Measurements from ENCODE around the gene CREB5. TPM values are rescaled to one million over a fixed set of nuclear protein-coding genes. Genes with fewer than 3 reads are reported as not detected.

The CREB5 gene
- polyA plus RNA-seq, 1 experiment = 3.9 TPM

DNA sequence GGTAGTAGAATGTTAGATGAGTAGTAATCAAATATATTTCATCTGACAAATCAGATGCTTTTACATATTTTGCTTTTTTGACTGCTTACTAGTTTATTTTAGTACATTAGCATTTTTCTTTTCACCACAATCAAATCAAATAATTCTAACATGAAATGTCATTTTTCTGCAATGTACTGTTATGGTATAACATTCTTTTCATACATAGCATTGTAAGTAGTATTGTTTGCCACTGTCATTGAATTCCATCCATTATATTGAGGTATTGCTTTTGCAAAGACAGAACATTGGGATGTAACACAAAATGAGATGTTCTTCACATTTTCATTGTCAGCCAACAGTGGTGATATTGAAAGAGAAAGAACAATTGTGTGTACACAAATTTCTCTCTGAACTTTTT, 438.4 kb downstream of the CREB5 start:
- no peak for DNase-seq (ENCODE audit: low read depth)
- Histone ChIP-seq H3K4me3 (ENCODE audit: low read depth, low read length) (no peak overlapping the region), H3K27me3 (ENCODE audit: control insufficient read depth, insufficient read depth, low read length) (peaks cover 5% of the 10 kb centered on the region; the same call in 1 of the 2 replicates), H3K36me3 (ENCODE audit: control insufficient read depth, insufficient read depth, low read length) (no peaks in the 10 kb centered on the region)
- ChIA-PET CTCF (interaction anchor here (2.0 kb wide), 1 partner anchor 10 kb away, joined by 9 read pairs; no protein-coding TSS in a partner anchor), POLR2A (no interaction called here)
- TF ChIP-seq, protein P1, sequence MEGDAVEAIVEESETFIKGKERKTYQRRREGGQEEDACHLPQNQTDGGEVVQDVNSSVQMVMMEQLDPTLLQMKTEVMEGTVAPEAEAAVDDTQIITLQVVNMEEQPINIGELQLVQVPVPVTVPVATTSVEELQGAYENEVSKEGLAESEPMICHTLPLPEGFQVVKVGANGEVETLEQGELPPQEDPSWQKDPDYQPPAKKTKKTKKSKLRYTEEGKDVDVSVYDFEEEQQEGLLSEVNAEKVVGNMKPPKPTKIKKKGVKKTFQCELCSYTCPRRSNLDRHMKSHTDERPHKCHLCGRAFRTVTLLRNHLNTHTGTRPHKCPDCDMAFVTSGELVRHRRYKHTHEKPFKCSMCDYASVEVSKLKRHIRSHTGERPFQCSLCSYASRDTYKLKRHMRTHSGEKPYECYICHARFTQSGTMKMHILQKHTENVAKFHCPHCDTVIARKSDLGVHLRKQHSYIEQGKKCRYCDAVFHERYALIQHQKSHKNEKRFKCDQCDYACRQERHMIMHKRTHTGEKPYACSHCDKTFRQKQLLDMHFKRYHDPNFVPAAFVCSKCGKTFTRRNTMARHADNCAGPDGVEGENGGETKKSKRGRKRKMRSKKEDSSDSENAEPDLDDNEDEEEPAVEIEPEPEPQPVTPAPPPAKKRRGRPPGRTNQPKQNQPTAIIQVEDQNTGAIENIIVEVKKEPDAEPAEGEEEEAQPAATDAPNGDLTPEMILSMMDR (IDR thresholded peaks at IDR 0.05; ENCODE audit: insufficient read depth, low read depth, low read length) = no peak

DNA sequence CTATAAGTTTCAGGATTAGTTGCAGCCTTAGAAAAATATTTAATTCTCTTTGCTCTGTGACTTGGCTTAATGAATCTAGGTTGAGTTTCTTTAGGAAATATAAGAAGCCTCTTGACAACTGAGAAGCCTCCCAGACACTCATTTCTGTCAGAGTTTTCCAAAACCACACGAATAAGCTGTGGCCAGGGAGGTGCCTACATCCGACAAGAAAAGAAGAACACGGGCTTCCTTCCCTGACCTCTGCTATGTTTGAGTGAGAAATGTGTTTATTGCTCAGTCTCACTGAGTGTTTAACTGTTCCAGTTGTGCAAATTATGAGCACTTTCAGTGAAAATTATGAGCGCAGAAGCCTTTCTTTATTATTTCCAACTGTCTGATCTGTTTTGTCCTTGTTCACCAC, 440.8 kb downstream of the CREB5 start:
- Histone ChIP-seq H3K36me3 (ENCODE audit: control insufficient read depth, insufficient read depth, low read length) (no peaks in the 10 kb centered on the region), H3K4me3 (ENCODE audit: low read depth, low read length) (no peak overlapping the region), H3K27me3 (ENCODE audit: control insufficient read depth, insufficient read depth, low read length) (peaks cover 5% of the 10 kb centered on the region; the same call in 1 of the 2 replicates)
- CTCF ChIA-PET = interaction anchor here (1.1 to 1.5 kb wide), 3 partner anchors 460 to 554 kb away, joined by 4 to 5 read pairs (median 4); no protein-coding TSS in a partner anchor
- POLR2A ChIA-PET = no interaction called here
- DNase-seq (ENCODE audit: low read depth) = no peak
- TF ChIP-seq, protein P1 (IDR thresholded peaks at IDR 0.05; ENCODE audit: insufficient read depth, low read depth, low read length) = no peak

DNA sequence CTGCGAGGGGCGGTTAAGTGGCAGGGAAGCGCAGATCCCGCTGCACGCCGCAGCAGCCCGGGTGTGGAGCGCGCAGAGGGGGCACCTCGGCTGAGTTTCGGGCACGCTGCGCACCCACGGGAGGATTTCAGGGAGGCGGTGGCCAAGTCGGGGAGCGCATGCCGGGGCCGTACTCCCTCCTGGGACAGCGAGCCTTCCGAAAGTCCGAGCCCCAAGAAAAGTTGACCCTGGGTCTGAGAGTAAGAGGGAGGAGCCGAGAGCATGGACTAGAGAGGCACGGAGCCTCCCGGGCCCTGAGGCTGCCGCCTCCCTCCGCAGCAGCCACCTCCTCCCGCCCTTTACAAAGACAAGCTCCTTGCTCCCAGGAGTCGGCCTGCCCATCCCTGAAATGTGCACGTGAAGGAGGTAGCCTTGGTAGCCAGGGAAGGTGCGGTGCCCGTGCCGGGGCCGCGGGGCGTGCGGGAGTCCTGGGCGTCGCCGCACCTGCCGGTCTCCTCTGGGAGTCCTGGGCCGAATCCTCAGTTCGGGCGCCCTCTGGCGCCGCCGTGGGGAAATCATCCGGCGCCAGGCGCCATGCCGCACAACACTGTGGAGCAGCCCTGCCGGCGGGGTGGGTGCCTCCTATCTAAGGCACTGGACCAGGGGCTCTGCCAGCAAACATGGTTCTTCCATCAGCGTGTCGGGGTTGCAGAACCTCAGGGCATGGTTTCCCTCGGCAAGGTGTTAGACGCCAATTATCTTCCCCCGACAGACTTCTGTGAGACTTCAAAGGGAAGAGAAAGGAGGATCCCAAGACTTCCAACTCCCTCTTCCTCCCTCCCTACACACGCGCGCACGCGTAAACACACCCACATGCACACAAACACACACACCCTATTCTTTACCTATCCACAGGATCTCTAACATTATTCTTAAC, 441.8 kb downstream of the CREB5 start:
- CTCF ChIA-PET = interaction anchor here (0.6 to 1.7 kb wide), 22 partner anchors 9 to 1645 kb away, joined by 3 to 9 read pairs (median 4); no protein-coding TSS in a partner anchor
- TF ChIP-seq, protein P1 (IDR thresholded peaks at IDR 0.05; ENCODE audit: insufficient read depth, low read depth, low read length) = peak; percentile 90

DNA sequence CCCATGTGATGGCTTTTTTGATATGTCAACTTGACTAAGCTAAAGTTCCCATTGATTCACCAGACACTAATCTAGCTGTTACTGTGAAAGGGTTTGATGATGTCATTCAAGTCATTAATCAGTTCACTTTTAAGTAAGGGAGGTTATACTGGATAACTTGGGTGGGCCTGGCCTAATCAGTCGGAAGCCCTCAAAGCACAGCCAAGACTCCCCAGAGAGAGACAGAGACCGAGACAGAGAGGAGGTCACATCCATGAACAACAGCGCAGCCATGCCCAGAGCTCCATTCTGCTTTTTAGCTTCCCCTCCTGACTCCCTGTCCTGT, 442.4 kb downstream of the CREB5 start:
- Histone ChIP-seq H3K36me3 (ENCODE audit: control insufficient read depth, insufficient read depth, low read length) (no peaks in the 10 kb centered on the region), H3K4me3 (ENCODE audit: low read depth, low read length) (no peak overlapping the region), H3K27me3 (ENCODE audit: control insufficient read depth, insufficient read depth, low read length) (peaks cover 5% of the 10 kb centered on the region; the same call in 1 of the 2 replicates)
- DNase-seq (ENCODE audit: low read depth) = no peak
- TF ChIP-seq, protein P1 (IDR thresholded peaks at IDR 0.05; ENCODE audit: insufficient read depth, low read depth, low read length) = no peak
- POLR2A ChIA-PET = no interaction called here
- CTCF ChIA-PET = interaction anchor here (0.7 to 1.7 kb wide), 19 partner anchors 9 to 558 kb away, joined by 3 to 9 read pairs (median 4); no protein-coding TSS in a partner anchor

More for the DNA sequence above, 441.8 kb downstream of the CREB5 start:
- no peak for DNase-seq (ENCODE audit: low read depth)
- POLR2A ChIA-PET = no interaction called here
- H3K36me3 ChIP-seq (ENCODE audit: control insufficient read depth, insufficient read depth, low read length) = no peaks in the 10 kb centered on the region
- peaks cover 5% of the 10 kb centered on the region; the same call in 1 of the 2 replicates for H3K27me3 ChIP-seq (ENCODE audit: control insufficient read depth, insufficient read depth, low read length)
- H3K4me3 ChIP-seq (ENCODE audit: low read depth, low read length) = peak overlapping the region; percentile 33

DNA sequence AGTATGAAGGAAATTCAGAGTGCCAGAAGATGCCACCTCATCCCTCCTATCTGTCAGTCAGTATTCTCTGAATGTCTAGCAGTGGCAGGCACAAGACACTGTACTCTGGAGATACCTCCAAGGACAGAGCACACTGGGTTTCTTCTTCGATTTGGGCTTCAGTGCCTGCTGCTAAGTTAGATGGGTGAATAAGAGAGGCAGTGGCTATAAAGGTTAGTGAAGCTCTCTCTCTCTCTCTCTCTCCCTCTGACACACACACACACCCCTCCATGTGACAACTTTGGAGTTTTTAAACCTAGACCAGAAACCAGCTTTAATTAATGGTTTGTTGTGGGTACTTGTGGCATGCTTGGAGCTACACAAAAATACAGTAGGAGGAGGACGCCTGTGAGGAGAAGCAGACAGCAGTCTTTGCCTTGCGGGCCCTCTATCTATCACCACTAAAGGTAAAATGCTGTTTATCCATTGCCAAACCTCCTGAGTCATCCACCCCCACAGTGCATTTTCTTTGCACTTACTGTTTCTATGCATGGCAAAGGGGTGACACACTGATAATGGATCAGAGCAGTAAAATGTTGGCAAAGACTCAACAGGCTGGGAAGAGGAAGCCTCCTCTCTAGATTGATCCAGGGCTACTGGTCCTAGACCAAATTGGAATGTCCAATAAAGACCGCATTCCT, 443.4 kb downstream of the CREB5 start:
- Histone ChIP-seq H3K36me3 (ENCODE audit: control insufficient read depth, insufficient read depth, low read length) (no peaks in the 10 kb centered on the region), H3K4me3 (ENCODE audit: low read depth, low read length) (no peak overlapping the region), H3K27me3 (ENCODE audit: control insufficient read depth, insufficient read depth, low read length) (peaks cover 5% of the 10 kb centered on the region; the same call in 1 of the 2 replicates)
- POLR2A ChIA-PET = no interaction called here
- CTCF ChIA-PET = interaction anchor here (0.7 to 1.7 kb wide), 9 partner anchors 10 to 558 kb away, joined by 3 to 8 read pairs (median 4); no protein-coding TSS in a partner anchor
- DNase-seq (ENCODE audit: low read depth) = peak; percentile 69
- TF ChIP-seq, protein P1 (IDR thresholded peaks at IDR 0.05; ENCODE audit: insufficient read depth, low read depth, low read length) = no peak

Data from BJ (cell line).